NCI-H146 (cell line): ENCODE results near the gene AUTS2.

Experiments
- DNase-seq: peaks from one replicate; lab custom pipeline; 2025; lab: John Stamatoyannopoulos, UW

Gene AUTS2

GRCh38 chr7:70498232-70498992 is 900.1 kb downstream of the AUTS2 start:
- no peak for DNase-seq

GRCh38 chr7:70500261-70500660 is 902.0 kb downstream of the AUTS2 start:
- DNase-seq = no peak

GRCh38 chr7:70502117-70502863 is 904.0 kb downstream of the AUTS2 start:
- no peak for DNase-seq

- DNase-seq = no peak
Observed at GRCh38 chr7:70504254-70504653, 906.0 kb downstream of the AUTS2 start.

- no peak for DNase-seq
Observed at GRCh38 chr7:70505468-70505867, 907.2 kb downstream of the AUTS2 start.

GRCh38 chr7:70505886-70506285 is 907.6 kb downstream of the AUTS2 start:
- DNase-seq = no peak

GRCh38 chr7:70506434-70506833 is 908.2 kb downstream of the AUTS2 start:
- peak; percentile 44 for DNase-seq

GRCh38 chr7:70512144-70512543 is 913.9 kb downstream of the AUTS2 start:
- no peak for DNase-seq

- no peak for DNase-seq
Observed at GRCh38 chr7:70512761-70513160, 914.5 kb downstream of the AUTS2 start.

GRCh38 chr7:70520611-70521010 is 922.3 kb downstream of the AUTS2 start:
- DNase-seq = no peak

- DNase-seq = peak; percentile 34
Observed at GRCh38 chr7:70523249-70523988, 925.1 kb downstream of the AUTS2 start.

- no peak for DNase-seq
Observed at GRCh38 chr7:70523989-70524351, 925.7 kb downstream of the AUTS2 start.

GRCh38 chr7:70525991-70526390 is 927.7 kb downstream of the AUTS2 start:
- DNase-seq = no peak

- no peak for DNase-seq
Observed at GRCh38 chr7:70527520-70528115, 929.3 kb downstream of the AUTS2 start.

GRCh38 chr7:70529436-70529835 is 931.2 kb downstream of the AUTS2 start:
- DNase-seq = no peak

GRCh38 chr7:70529914-70530585 is 931.8 kb downstream of the AUTS2 start:
- no peak for DNase-seq

- no peak for DNase-seq
Observed at GRCh38 chr7:70533614-70534013, 935.3 kb downstream of the AUTS2 start.

- DNase-seq = no peak
Observed at GRCh38 chr7:70539205-70539604, 940.9 kb downstream of the AUTS2 start.

GRCh38 chr7:70539617-70540016 is 941.3 kb downstream of the AUTS2 start:
- no peak for DNase-seq

GRCh38 chr7:70540641-70541040 is 942.4 kb downstream of the AUTS2 start:
- no peak for DNase-seq

GRCh38 chr7:70542750-70543376 is 944.6 kb downstream of the AUTS2 start:
- no peak for DNase-seq
